GM23248 (cell line): ENCODE measurements around the gene ZNF444. TPM values are rescaled to one million over a fixed set of nuclear protein-coding genes. Genes with fewer than 3 reads are reported as not detected.
"Not testable (repeated sequence)": the region's sequence is repeated elsewhere in the genome, so short reads cannot be mapped to it uniquely, and the experiment has no call there.

ENCODE experiments used
- DNase-seq: peaks from one replicate; pipeline ENCODE4 v3.0.0-alpha.2; 2015
- H2AFZ ChIP-seq: fragments of 200-600 bp; sonication (generic); 2 replicates; pipeline ENCODE4 v1.6.1; 2016; ENCODE audit warnings: antibody characterized with exemption
- H3F3A ChIP-seq: fragments of 200-600 bp; sonication (generic); 2 replicates; pipeline ENCODE4 v1.6.1; 2016; ENCODE audit warnings: mild to moderate bottlenecking, antibody characterized with exemption, mixed run types; ENCODE audit not compliant: insufficient read depth
- H3K27ac ChIP-seq: fragments of 200-600 bp; sonication (generic); 2 replicates; pipeline ENCODE4 v1.5.1; 2016; ENCODE audit warnings: mild to moderate bottlenecking
- H3K27me3 ChIP-seq: fragments of 200-600 bp; sonication (generic); replicated peaks from 2 replicates; pipeline ENCODE4 v1.6.1; 2016; ENCODE audit warnings: mild to moderate bottlenecking; ENCODE audit not compliant: insufficient read depth
- H3K36me3 ChIP-seq: fragments of 200-600 bp; sonication (generic); 2 replicates; pipeline ENCODE4 v1.6.1; 2016; ENCODE audit warnings: low read depth, mild to moderate bottlenecking
- H3K4me1 ChIP-seq: fragments of 200-600 bp; sonication (generic); 2 replicates; pipeline ENCODE4 v1.6.1; 2016; ENCODE audit warnings: mild to moderate bottlenecking; ENCODE audit not compliant: insufficient read depth
- H3K4me2 ChIP-seq: fragments of 200-600 bp; sonication (generic); one replicate; pipeline ENCODE4 v1.6.1; 2016; ENCODE audit warnings: mild to moderate bottlenecking; ENCODE audit not compliant: unreplicated experiment
- H3K4me3 ChIP-seq: fragments of 200-600 bp; sonication (generic); 2 replicates; pipeline ENCODE4 v1.5.1; 2016; ENCODE audit warnings: mild to moderate bottlenecking
- H3K79me2 ChIP-seq: fragments of 200-600 bp; sonication (generic); 2 replicates; pipeline ENCODE4 v1.6.1; 2016; ENCODE audit warnings: mild to moderate bottlenecking; ENCODE audit not compliant: insufficient read depth
- H3K9ac ChIP-seq: fragments of 200-600 bp; sonication (generic); 2 replicates; pipeline ENCODE4 v1.6.1; 2016; ENCODE audit warnings: mild to moderate bottlenecking
- H3K9me2 ChIP-seq: fragments of 200-600 bp; sonication (generic); 2 replicates; pipeline ENCODE4 v1.6.1; 2016; ENCODE audit warnings: mixed run types, mild to moderate bottlenecking, moderate library complexity; ENCODE audit not compliant: insufficient read depth
- H3K9me3 ChIP-seq: fragments of 200-600 bp; sonication (generic); one replicate; pipeline ENCODE4 v1.6.1; 2017; ENCODE audit warnings: low read depth
- H4K20me1 ChIP-seq: fragments of 200-600 bp; sonication (generic); 2 replicates; pipeline ENCODE4 v1.6.0; 2016; ENCODE audit not compliant: insufficient read depth
- EZH2 ChIP-seq: fragments of 200-600 bp; sonication (generic); IDR thresholded peaks from 2 replicates; pipeline ENCODE4 v1.6.1; 2018; ENCODE audit warnings: antibody characterized with exemption, mild to moderate bottlenecking; ENCODE audit not compliant: insufficient read depth, poor library complexity, severe bottlenecking
- EZH2phosphoT487 ChIP-seq: fragments of 200-600 bp; sonication (generic); IDR thresholded peaks from 2 replicates; pipeline ENCODE4 v1.6.1; 2018; ENCODE audit warnings: antibody characterized with exemption, moderate library complexity, mild to moderate bottlenecking, low read depth; ENCODE audit not compliant: insufficient read depth
- WGBS, 2 experiments: methylation state at CpG; one replicate each; pipeline ENCODE4 v1.1.6; 2015 to 2017; ENCODE audit warnings: low lambda C conversion rate in 2 of 2, low coverage in 1 of 2; ENCODE audit errors: missing lambda C conversion rate in 2 of 2; 5-methylcytosine and 5-hydroxymethylcytosine counted together
- in situ Hi-C: fragments of 300-500 bp; cut with MboI; formaldehyde crosslinking; loops from 2 replicates; pipeline ENCODE4 v1.15.0; 2020
- polyA plus RNA-seq: library from polyadenylated mRNA; unstranded; fragments of >200 nt; fragmentation: Nextera tagmentation; extraction: Ambion mirVana; gene quantifications from 2 replicates; pipeline ENCODE4 v1.2.1, GENCODE V29; 2016
- total RNA-seq: library from RNA; depleted of rRNA; stranded (reverse); fragments of >200 nt; shearing (Covaris generic); gene quantifications from 2 replicates; pipeline ENCODE4 v1.2.3, GENCODE V29; 2014

ZNF444 gene
- total and polyA plus RNA-seq, 2 experiments from 2014 or later = 7.7 to 21.8 TPM

DNA sequence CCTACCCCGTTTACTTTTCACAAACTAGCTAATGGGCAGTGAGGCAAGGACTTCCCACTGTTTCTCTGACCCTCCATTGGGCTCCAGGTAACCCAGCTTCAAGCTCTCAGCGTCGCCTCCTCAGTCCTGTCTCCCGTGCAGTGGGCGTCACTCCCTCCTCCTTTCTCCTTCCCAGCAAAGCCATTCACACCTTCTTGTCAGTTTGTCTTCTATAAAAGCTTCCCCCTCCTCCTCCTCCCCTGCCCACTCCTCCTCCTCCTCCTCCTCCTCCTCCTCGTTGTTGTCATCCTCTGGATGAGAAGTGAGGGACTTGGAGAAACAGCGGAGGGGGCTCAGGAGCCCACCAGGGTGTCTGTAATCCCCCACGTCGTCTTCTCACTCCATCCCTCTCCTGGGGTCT, 33.0 kb downstream of the ZNF444 start:
- H2AFZ ChIP-seq = no peak overlapping the region
- no peaks in the 10 kb centered on the region for H3F3A ChIP-seq
- no peak for TF ChIP-seq EZH2
- no peak for TF ChIP-seq EZH2phosphoT487
- H3K27ac ChIP-seq = no peak overlapping the region
- in situ Hi-C loops = loop anchor here (5.0 kb wide), 1 partner anchor 102 kb away; no protein-coding TSS in a partner anchor
- H3K4me3 ChIP-seq = no peak overlapping the region
- no peaks in the 10 kb centered on the region for H3K4me1 ChIP-seq
- H3K9me2 ChIP-seq = no peaks in the 10 kb centered on the region
- no peaks in the 10 kb centered on the region for H3K36me3 ChIP-seq
- H3K9ac ChIP-seq = no peak overlapping the region
- no peak for DNase-seq
- no peak overlapping the region for H3K4me2 ChIP-seq
- peaks cover 4% of the 10 kb centered on the region; the same call in 1 of the 2 replicates for H3K27me3 ChIP-seq
- no peaks in the 10 kb centered on the region for H4K20me1 ChIP-seq
- H3K79me2 ChIP-seq = no peaks in the 10 kb centered on the region
- 1 to 2% methylated on average over 6 to 9 of the region's 9 CpGs for WGBS, 2 experiments
- H3K9me3 ChIP-seq = no peaks in the 10 kb centered on the region

DNA sequence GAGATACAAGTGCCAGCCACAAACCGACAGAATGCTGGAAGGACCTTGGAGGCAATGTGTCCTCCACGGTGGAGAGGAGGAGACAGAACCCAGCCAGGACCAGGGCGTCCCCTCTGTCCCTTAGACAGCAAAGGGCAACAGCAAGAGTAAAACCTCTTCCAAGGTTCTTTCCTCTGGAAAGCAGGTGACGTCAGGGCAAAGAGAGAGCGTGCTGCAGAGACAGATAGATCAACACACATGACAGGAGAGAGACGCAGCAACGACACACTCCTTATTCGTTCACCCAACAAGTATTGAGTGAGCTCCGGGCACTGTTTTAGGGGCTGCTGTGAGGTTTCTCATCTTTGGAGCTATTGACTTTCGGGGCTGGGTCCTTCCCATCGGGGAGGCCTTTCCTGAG, 33.5 kb downstream of the ZNF444 start:
- WGBS, 2 experiments = 29 to 36% methylated on average over 11 of the region's 11 CpGs
- H3K4me3 ChIP-seq = no peak overlapping the region
- H4K20me1 ChIP-seq = no peaks in the 10 kb centered on the region
- no peak overlapping the region for H2AFZ ChIP-seq
- H3F3A ChIP-seq = no peaks in the 10 kb centered on the region
- no peak overlapping the region for H3K9ac ChIP-seq
- H3K36me3 ChIP-seq = no peaks in the 10 kb centered on the region
- H3K27me3 ChIP-seq = peaks cover 4% of the 10 kb centered on the region; the same call in 1 of the 2 replicates
- H3K79me2 ChIP-seq = no peaks in the 10 kb centered on the region
- H3K4me2 ChIP-seq = no peak overlapping the region
- H3K9me2 ChIP-seq = no peaks in the 10 kb centered on the region
- no peak overlapping the region for H3K27ac ChIP-seq
- H3K4me1 ChIP-seq = no peaks in the 10 kb centered on the region
- TF ChIP-seq EZH2phosphoT487 = no peak
- no peak for TF ChIP-seq EZH2
- no peak for DNase-seq
- in situ Hi-C loops = loop anchor here (5.0 kb wide), 1 partner anchor 102 kb away; no protein-coding TSS in a partner anchor
- no peaks in the 10 kb centered on the region for H3K9me3 ChIP-seq

DNA sequence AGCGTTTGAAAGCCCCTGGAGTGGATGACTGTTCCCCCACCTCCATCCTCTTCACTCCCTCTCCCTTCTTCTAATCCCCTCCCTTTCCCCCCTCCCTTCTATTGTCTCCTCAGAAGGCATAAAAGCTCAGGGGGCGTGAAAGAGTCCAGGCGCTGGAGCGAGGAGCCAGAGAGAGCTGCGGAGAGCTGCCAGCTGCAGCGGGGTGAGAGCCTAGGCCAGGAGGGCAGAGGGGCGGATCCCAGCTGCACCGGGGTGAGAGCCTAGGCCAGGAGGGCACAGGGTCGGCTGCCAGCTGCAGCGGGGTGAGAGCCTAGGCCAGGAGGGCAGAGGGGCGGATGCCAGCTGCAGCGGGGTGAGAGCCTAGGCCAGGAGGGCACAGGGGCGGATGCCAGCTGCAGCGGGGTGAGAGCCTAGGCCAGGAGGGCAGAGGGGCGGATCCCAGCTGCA, 34.8 kb downstream of the ZNF444 start, which contains the start of gene GALP:
Gene GALP (plus strand): TSS at position 148 of the 447 bp plus-strand sequence. CDS start 1,101 bp downstream, outside the sequence.
- H3K9me2 ChIP-seq, H3K79me2 ChIP-seq, H3K9me3 ChIP-seq, H3K4me2 ChIP-seq, H3K27ac ChIP-seq, H3K4me3 ChIP-seq, H4K20me1 ChIP-seq, H2AFZ ChIP-seq, DNase-seq, in situ Hi-C loops, H3K4me1 ChIP-seq, H3F3A ChIP-seq, H3K27me3 ChIP-seq, H3K9ac ChIP-seq, H3K36me3 ChIP-seq: not testable (repeated sequence)
- WGBS, 2 experiments = 26 to 31% methylated on average over 11 to 15 of the region's 15 CpGs

DNA sequence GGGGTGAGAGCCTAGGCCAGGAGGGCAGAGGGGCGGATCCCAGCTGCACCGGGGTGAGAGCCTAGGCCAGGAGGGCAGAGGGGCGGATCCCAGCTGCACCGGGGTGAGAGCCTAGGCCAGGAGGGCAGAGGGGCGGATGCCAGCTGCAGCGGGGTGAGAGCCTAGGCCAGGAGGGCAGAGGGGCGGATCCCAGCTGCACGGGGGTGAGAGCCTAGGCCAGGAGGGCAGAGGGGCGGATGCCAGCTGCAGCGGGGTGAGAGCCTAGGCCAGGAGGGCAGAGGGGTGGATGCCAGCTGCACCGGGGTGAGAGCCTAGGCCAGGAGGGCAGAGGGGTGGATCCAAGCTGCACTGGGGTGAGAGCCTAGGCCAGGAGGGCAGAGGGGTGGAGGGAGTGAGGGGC, 35.2 kb downstream of the ZNF444 start:
- H3K4me2 ChIP-seq, H3K27me3 ChIP-seq, H3K4me3 ChIP-seq, H3F3A ChIP-seq, H2AFZ ChIP-seq, DNase-seq, in situ Hi-C loops, H3K9ac ChIP-seq, H3K27ac ChIP-seq, H3K36me3 ChIP-seq, H3K9me2 ChIP-seq, H3K79me2 ChIP-seq, H4K20me1 ChIP-seq, H3K4me1 ChIP-seq, H3K9me3 ChIP-seq: not testable (repeated sequence)
- WGBS, 2 experiments = 63 to 80% methylated on average over 2 to 11 of the region's 11 CpGs

DNA sequence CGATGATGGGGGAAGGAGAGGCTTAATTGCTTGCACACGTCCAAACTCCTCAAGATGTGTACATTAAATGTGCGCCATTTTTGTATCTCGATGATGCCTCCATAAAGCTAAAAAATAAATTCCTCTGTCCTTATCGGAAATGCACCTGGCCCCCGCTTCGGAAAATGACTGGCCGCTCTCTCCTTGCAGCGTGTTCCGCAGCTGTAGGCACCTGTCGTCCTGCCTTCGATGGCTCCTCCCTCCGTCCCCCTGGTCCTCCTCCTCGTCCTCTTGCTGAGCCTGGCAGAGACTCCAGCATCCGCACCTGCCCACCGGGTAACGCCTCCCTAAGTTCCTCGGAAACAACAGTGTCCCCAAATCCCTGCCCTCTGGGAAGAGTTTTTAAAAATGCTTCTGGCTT, 35.8 kb downstream of the ZNF444 start:
- H3K9me3 ChIP-seq = no peaks in the 10 kb centered on the region
- no peak overlapping the region for H3K4me2 ChIP-seq
- H3K9ac ChIP-seq = no peak overlapping the region
- TF ChIP-seq EZH2 (no peak), EZH2phosphoT487 (no peak)
- no peak overlapping the region for H3K27ac ChIP-seq
- no peak overlapping the region for H3K4me3 ChIP-seq
- no peaks in the 10 kb centered on the region for H4K20me1 ChIP-seq
- no peak overlapping the region for H2AFZ ChIP-seq
- WGBS, 2 experiments = 62 to 63% methylated on average over 18 of the region's 18 CpGs
- in situ Hi-C loops = no loop called here
- no peaks in the 10 kb centered on the region for H3K79me2 ChIP-seq
- DNase-seq = no peak
- H3K27me3 ChIP-seq = peaks cover 4% of the 10 kb centered on the region; the same call in 1 of the 2 replicates
- H3K4me1 ChIP-seq = no peaks in the 10 kb centered on the region
- no peaks in the 10 kb centered on the region for H3K36me3 ChIP-seq
- no peaks in the 10 kb centered on the region for H3F3A ChIP-seq
- H3K9me2 ChIP-seq = no peaks in the 10 kb centered on the region
